A673 (cell line): ENCODE measurements around the gene MARS1. TPM values are rescaled to one million over a fixed set of nuclear protein-coding genes. Genes with fewer than 3 reads are reported as not detected.

Source experiments
- BruUV-seq: library from RNA; stranded (reverse); fragments of 400-500 nt; replicated peaks from 2 replicates; lab custom pipeline; 2021; lab: Mats Ljungman, UMichigan
- CTCF ChIA-PET: fragments of 300-600 bp; sonication (Branson Sonifier 250); formaldehyde crosslinking; loops from one replicate; lab custom pipeline; 2022; ENCODE audit warnings: antibody characterized with exemption; lab: Charles Lee
- POLR2A ChIA-PET: fragments of 300-600 bp; sonication (Branson Sonifier 250); formaldehyde crosslinking; loops from one replicate; lab custom pipeline; 2022; ENCODE audit warnings: antibody characterized with exemption; ENCODE audit not compliant: low non-redundant PET; lab: Charles Lee
- DNase-seq: peaks from one replicate; pipeline ENCODE4 v3.0.0-alpha.2; 2015; ENCODE audit warnings: low spot score
- H3K27ac ChIP-seq: fragments of 200-600 bp; sonication (generic); 2 replicates; pipeline ENCODE4 v1.5.1; 2016; ENCODE audit warnings: mixed run types, low read depth, mild to moderate bottlenecking, mixed read lengths, antibody characterized with exemption, low read length; ENCODE audit not compliant: poor library complexity, severe bottlenecking
- H3K27me3 ChIP-seq: fragments of 200-600 bp; sonication (generic); replicated peaks from 2 replicates; pipeline ENCODE4 v1.6.1; 2017; ENCODE audit warnings: mixed run types, low read depth, mild to moderate bottlenecking, mixed read lengths, antibody characterized with exemption, low read length; ENCODE audit not compliant: insufficient read depth, poor library complexity
- H3K36me3 ChIP-seq: fragments of 200-600 bp; sonication (generic); 2 replicates; pipeline ENCODE4 v1.6.1; 2016; ENCODE audit warnings: mixed run types, mild to moderate bottlenecking, mixed read lengths, antibody characterized with exemption, low read length; ENCODE audit not compliant: insufficient read depth, poor library complexity, severe bottlenecking
- H3K4me1 ChIP-seq: fragments of 200-600 bp; sonication (generic); 2 replicates; pipeline ENCODE4 v1.6.1; 2017; ENCODE audit warnings: mixed run types, mild to moderate bottlenecking, mixed read lengths, antibody characterized with exemption, low read length; ENCODE audit not compliant: insufficient read depth, poor library complexity, severe bottlenecking
- H3K4me3 ChIP-seq: fragments of 200-600 bp; sonication (generic); 2 replicates; pipeline ENCODE4 v1.5.1; 2016; ENCODE audit warnings: low read depth, mixed run types, mild to moderate bottlenecking, mixed read lengths, low read length; ENCODE audit not compliant: poor library complexity, severe bottlenecking
- H3K9me3 ChIP-seq: fragments of 200-600 bp; sonication (generic); 2 replicates; pipeline ENCODE4 v1.6.1; 2016; ENCODE audit warnings: mixed run types, low read depth, mild to moderate bottlenecking, mixed read lengths, antibody characterized with exemption, low read length; ENCODE audit not compliant: poor library complexity, severe bottlenecking
- EZH2 ChIP-seq: fragments of 200-600 bp; sonication (generic); IDR thresholded peaks from 2 replicates; pipeline ENCODE4 v1.6.1; 2017; ENCODE audit warnings: borderline replicate concordance, low read depth, mild to moderate bottlenecking, mixed read lengths, antibody characterized with exemption, low read length; ENCODE audit not compliant: poor library complexity, severe bottlenecking
- intact Hi-C: fragments of 100-400 bp; cut with micrococcal nuclease; formaldehyde crosslinking; loops from one replicate; pipeline ENCODE4 v1.10.0; 2022; ENCODE audit not compliant: unreplicated experiment
- total RNA-seq: library from RNA; stranded (reverse); gene quantifications from 2 replicates; pipeline ENCODE4 v1.2.3, GENCODE V29; 2021
- TF ChIP-seq, protein P1 (sequence below): fragments of 300-800, 200-600 bp; sonication (generic); conservative IDR thresholded peaks from 2 replicates; pipeline ENCODE4 v1.5.1; 2017; ENCODE audit warnings: low read depth, mild to moderate bottlenecking, antibody characterized with exemption, low read length, moderate library complexity, mixed read lengths

Gene MARS1
- total RNA-seq, 1 experiment from 2014 or later = 467 TPM

- peak overlapping the region; percentile 27 for H3K4me3 ChIP-seq
- ChIA-PET CTCF (no interaction called here), POLR2A (no interaction called here)
- no TSS peak for BruUV-seq
- H3K27ac ChIP-seq = no peak overlapping the region
- no peaks in the 10 kb centered on the region for H3K36me3 ChIP-seq
- no peaks in the 10 kb centered on the region for H3K4me1 ChIP-seq
- peaks cover 29% of the 10 kb centered on the region for H3K27me3 ChIP-seq
- DNase-seq = no peak
- H3K9me3 ChIP-seq = no peaks in the 10 kb centered on the region
- intact Hi-C loops = no loop called here
- no peak for TF ChIP-seq EZH2
- TF ChIP-seq, protein P1, sequence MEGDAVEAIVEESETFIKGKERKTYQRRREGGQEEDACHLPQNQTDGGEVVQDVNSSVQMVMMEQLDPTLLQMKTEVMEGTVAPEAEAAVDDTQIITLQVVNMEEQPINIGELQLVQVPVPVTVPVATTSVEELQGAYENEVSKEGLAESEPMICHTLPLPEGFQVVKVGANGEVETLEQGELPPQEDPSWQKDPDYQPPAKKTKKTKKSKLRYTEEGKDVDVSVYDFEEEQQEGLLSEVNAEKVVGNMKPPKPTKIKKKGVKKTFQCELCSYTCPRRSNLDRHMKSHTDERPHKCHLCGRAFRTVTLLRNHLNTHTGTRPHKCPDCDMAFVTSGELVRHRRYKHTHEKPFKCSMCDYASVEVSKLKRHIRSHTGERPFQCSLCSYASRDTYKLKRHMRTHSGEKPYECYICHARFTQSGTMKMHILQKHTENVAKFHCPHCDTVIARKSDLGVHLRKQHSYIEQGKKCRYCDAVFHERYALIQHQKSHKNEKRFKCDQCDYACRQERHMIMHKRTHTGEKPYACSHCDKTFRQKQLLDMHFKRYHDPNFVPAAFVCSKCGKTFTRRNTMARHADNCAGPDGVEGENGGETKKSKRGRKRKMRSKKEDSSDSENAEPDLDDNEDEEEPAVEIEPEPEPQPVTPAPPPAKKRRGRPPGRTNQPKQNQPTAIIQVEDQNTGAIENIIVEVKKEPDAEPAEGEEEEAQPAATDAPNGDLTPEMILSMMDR = peak; percentile 47
Measured at GRCh38 chr12:57476162-57476992, 11.5 kb upstream of the MARS1 start.

DNA sequence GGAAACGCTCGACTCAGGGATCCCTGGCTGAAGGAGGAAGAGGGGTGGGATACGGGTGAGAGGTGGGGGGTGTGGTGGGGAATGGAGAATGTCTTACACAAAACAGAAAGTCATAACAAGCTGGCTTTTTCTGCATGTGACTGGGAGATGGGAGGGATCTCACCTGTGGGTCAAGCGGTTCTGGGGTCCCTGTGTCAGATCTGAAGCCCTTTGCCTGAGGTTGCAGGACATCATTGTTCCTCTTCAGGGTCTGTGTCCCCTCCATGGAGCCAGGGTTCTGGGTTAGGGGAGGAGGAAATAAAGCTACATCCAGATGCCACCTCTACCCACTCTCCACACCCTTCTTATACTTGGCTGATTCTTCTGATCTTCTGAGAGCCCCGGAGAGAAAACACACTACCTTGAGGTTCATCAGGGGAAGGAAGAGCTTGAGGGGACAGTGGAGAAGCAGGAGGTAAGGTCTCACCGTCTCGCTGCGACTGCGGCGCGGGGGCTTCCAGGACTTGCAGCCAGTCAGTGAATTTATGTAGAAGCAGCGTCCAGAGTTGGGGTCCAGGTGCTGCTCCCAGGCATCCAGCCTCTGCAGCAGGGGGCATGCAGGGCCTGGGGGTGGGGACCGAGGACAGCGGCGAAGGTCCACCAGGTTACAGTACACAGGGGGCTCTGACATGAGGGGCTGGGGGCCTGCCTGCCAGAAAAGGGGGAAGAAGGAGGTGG lies 10.7 kb upstream of the MARS1 start:
- TF ChIP-seq, protein P1 = no peak
- no peak for TF ChIP-seq EZH2
- BruUV-seq = no TSS peak
- no peak overlapping the region for H3K4me3 ChIP-seq
- CTCF ChIA-PET = no interaction called here
- POLR2A ChIA-PET = no interaction called here
- H3K27me3 ChIP-seq = peaks cover 29% of the 10 kb centered on the region
- no peak for DNase-seq
- no peaks in the 10 kb centered on the region for H3K4me1 ChIP-seq
- intact Hi-C loops = no loop called here
- no peaks in the 10 kb centered on the region for H3K9me3 ChIP-seq
- no peak overlapping the region for H3K27ac ChIP-seq
- no peaks in the 10 kb centered on the region for H3K36me3 ChIP-seq

DNA sequence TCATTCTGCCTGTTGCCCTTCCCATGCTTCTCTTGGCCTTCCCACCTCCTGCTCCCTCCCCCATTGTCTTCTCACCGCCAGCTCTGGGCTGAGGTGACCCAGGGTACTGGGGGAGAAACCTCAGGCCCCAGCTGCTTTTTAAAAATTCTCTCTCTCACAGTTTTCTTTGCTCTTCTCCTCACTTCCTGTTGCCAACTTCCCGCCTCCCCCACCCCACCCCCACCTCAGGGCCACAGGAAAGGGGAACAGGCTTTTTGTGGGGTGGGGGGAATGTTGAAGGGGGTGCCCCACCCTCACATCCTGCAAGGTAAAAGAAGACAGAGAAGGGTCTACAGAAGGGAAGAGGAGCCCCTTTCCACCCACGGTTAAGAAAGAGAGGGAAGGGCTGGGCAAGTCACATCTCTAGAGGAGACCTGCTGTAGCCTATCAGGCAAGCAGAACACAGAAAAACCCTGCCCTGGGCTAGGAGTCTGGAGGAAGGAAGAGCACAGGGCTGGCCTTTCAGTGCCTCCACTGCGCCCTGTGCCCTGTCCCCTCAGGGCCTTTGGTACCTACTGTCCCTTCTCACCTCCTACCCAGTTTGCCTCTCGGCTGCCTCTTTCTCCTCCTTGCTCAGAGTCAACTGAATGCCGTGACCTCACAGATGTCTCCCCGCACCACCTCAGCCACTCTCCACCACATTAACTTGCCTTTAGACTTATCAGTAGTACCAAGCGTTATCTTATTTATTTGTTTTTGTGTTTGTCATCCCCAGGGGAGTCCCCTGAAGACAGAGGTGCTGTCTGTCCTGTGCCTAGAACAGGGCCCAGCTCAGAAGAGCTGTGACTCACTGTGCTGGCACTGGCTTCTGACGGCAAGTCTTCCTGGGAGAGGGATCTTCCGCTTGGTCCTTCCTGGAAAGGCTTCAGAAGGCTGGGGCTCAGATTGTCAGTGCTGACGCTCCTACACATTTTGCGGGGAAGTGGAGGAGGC lies 9.9 kb upstream of the MARS1 start:
- Histone ChIP-seq H3K36me3 (no peaks in the 10 kb centered on the region), H3K27ac (no peak overlapping the region), H3K4me1 (no peaks in the 10 kb centered on the region), H3K27me3 (peaks cover 29% of the 10 kb centered on the region), H3K4me3 (no peak overlapping the region), H3K9me3 (no peaks in the 10 kb centered on the region)
- intact Hi-C loops = no loop called here
- ChIA-PET CTCF (no interaction called here), POLR2A (no interaction called here)
- DNase-seq = no peak
- TF ChIP-seq, protein P1 = no peak
- TF ChIP-seq EZH2 = no peak
- BruUV-seq = no TSS peak
